Measurements from ENCODE around the gene PFKP. TPM values are rescaled to one million over a fixed set of nuclear protein-coding genes. Genes with fewer than 3 reads are reported as not detected.
"Not testable (repeated sequence)": the region's sequence is repeated elsewhere in the genome, so short reads cannot be mapped to it uniquely, and the experiment has no call there.

PFKP gene
- total RNA-seq, 4 donors from 2014 or later = 56.6 to 154 (median 115) TPM

GRCh38 chr10:3166496-3167290 is 99.3 kb downstream of the PFKP start:
- H3K4me1 ChIP-seq = peaks cover 3 to 9% of the 10 kb centered on the region in 2 donors
- H3K4me3 ChIP-seq (replicated peaks in 1 of 3) = no peak overlapping the region
- 84 to 93% methylated on average over 10 of the region's 10 CpGs for WGBS, 2 donors
- TF ChIP-seq CTCF (IDR thresholded peaks at IDR 0.05) = no peak
- TF ChIP-seq POLR2A (IDR thresholded peaks at IDR 0.05) = no peak
- H3K27ac ChIP-seq = no peak overlapping the region
- intact Hi-C loops (cut with DNase I) = no loop called here
- H3K9me3 ChIP-seq = no peaks in the 10 kb centered on the region
- peaks cover 48 to 65% of the 10 kb centered on the region in 2 donors for H3K36me3 ChIP-seq
- no peak for DNase-seq
- no peaks in the 10 kb centered on the region for H3K27me3 ChIP-seq

- peaks cover 6 to 11% of the 10 kb centered on the region in 2 donors for H3K4me1 ChIP-seq
- intact Hi-C loops (cut with DNase I) = no loop called here
- TF ChIP-seq CTCF (IDR thresholded peaks at IDR 0.05) = no peak
- no peak for TF ChIP-seq POLR2A (IDR thresholded peaks at IDR 0.05)
- H3K27me3 ChIP-seq = no peaks in the 10 kb centered on the region
- 98 to 99% methylated on average over 21 of the region's 21 CpGs for WGBS, 2 donors
- H3K27ac ChIP-seq = no peak overlapping the region
- H3K4me3 ChIP-seq (replicated peaks in 1 of 3) = no peak overlapping the region
- H3K36me3 ChIP-seq = peaks cover 41 to 65% of the 10 kb centered on the region in 2 donors
- DNase-seq = no peak
- H3K9me3 ChIP-seq = no peaks in the 10 kb centered on the region
Measured at GRCh38 chr10:3167611-3168330, 100.4 kb downstream of the PFKP start.

GRCh38 chr10:3169271-3169670 is 101.9 kb downstream of the PFKP start:
- peaks cover 6 to 15% of the 10 kb centered on the region in 2 donors for H3K4me1 ChIP-seq
- TF ChIP-seq CTCF (IDR thresholded peaks at IDR 0.05) (no peak), POLR2A (IDR thresholded peaks at IDR 0.05) (no peak)
- no peaks in the 10 kb centered on the region for H3K27me3 ChIP-seq
- intact Hi-C loops (cut with DNase I) = no loop called here
- no peaks in the 10 kb centered on the region for H3K9me3 ChIP-seq
- peaks cover 28 to 54% of the 10 kb centered on the region in 2 donors for H3K36me3 ChIP-seq
- H3K27ac ChIP-seq = no peak overlapping the region
- H3K4me3 ChIP-seq (replicated peaks in 1 of 3) = no peak overlapping the region
- WGBS, 2 donors = 89 to 91% methylated on average over 10 of the region's 10 CpGs
- no peak for DNase-seq

GRCh38 chr10:3169673-3170072 is 102.3 kb downstream of the PFKP start:
- Histone ChIP-seq H3K36me3 (peaks cover 24 to 50% of the 10 kb centered on the region in 2 donors), H3K4me1 (peaks cover 6 to 15% of the 10 kb centered on the region in 2 donors), H3K27ac (no peak overlapping the region), H3K27me3 (no peaks in the 10 kb centered on the region), H3K4me3 (replicated peaks in 1 of 3) (no peak overlapping the region), H3K9me3 (no peaks in the 10 kb centered on the region)
- DNase-seq = no peak
- no peak for TF ChIP-seq POLR2A (IDR thresholded peaks at IDR 0.05)
- TF ChIP-seq CTCF (IDR thresholded peaks at IDR 0.05) = no peak
- intact Hi-C loops (cut with DNase I) = no loop called here
- WGBS, 2 donors = 80 to 90% methylated on average over 10 of the region's 10 CpGs

- Histone ChIP-seq H3K4me1 (peaks cover 6 to 15% of the 10 kb centered on the region in 2 donors), H3K4me3 (replicated peaks in 1 of 3) (peak overlapping the region in 1 of 3 donors; percentile 62), H3K36me3 (peaks cover 6 to 33% of the 10 kb centered on the region in 2 donors)
- 90 to 91% methylated on average over 11 of the region's 11 CpGs for whole genome bisulfite sequencing, 2 donors
- H3K27ac ChIP-seq; intact Hi-C loops (cut with DNase I); H3K27me3 ChIP-seq; DNase-seq; H3K9me3 ChIP-seq: not testable (repeated sequence)
Measured at GRCh38 chr10:3171488-3171887, 104.1 kb downstream of the PFKP start.
